Natural killer cell (primary cell): ENCODE data around the gene OBSCN. TPM values are rescaled to one million over a fixed set of nuclear protein-coding genes. Genes with fewer than 3 reads are reported as not detected.
"Not testable (repeated sequence)": the region's sequence is repeated elsewhere in the genome, so short reads cannot be mapped to it uniquely, and the experiment has no call there.

Experiments
- ATAC-seq, 3 donors: fragments of 150-1000 bp in 2 of 3; fragments of 200-7000 bp in 1 of 3; cut with Tn5 transposase; 1 replicate in 1 of 3; 2 replicates in 2 of 3; pipeline ENCODE4 v1.10.0; 2021; ENCODE audit warnings: mild to moderate bottlenecking in 2 of 3, moderate library complexity in 2 of 3
- DNase-seq, 2 donors: peaks; one replicate each; pipeline versions ENCODE4 v3.0.0 to v3.0.0-alpha.2; 2013 to 2021; ENCODE audit warnings: mixed read lengths in 1 of 2
- H3K27ac ChIP-seq: one replicate; pipeline ENCODE4 v1.5.1; 2013; ENCODE audit warnings: mild to moderate bottlenecking, low read length
- H3K27me3 ChIP-seq: one replicate; pipeline ENCODE4 v1.6.1; 2013; ENCODE audit warnings: low read length; ENCODE audit not compliant: control insufficient read depth, insufficient read depth
- H3K36me3 ChIP-seq: one replicate; pipeline ENCODE4 v1.6.1; 2013; ENCODE audit warnings: low read length; ENCODE audit not compliant: control insufficient read depth, insufficient read depth
- H3K4me1 ChIP-seq: one replicate; pipeline ENCODE4 v1.6.1; 2013; ENCODE audit warnings: low read length; ENCODE audit not compliant: control insufficient read depth, insufficient read depth
- H3K4me3 ChIP-seq: one replicate; pipeline ENCODE4 v1.5.1; 2013; ENCODE audit warnings: low read length
- H3K9me3 ChIP-seq: one replicate; pipeline ENCODE4 v1.6.1; 2013; ENCODE audit warnings: low read length; ENCODE audit not compliant: control insufficient read depth, insufficient read depth
- H3K27ac Mint-ChIP-seq, 2 donors: one replicate each; pipeline ENCODE4 v1.8.0; 2022; ENCODE audit warnings: mild to moderate bottlenecking in 2 of 2, mixed read lengths in 2 of 2, moderate library complexity in 1 of 2
- H3K27me3 Mint-ChIP-seq, 2 donors: one replicate each; pipeline ENCODE4 v1.8.0; 2022; ENCODE audit warnings: low read depth in 2 of 2, mixed read lengths in 2 of 2
- H3K36me3 Mint-ChIP-seq: one replicate; pipeline ENCODE4 v1.8.0; 2022; ENCODE audit warnings: mixed read lengths
- H3K4me1 Mint-ChIP-seq, 2 donors: one replicate each; pipeline ENCODE4 v1.8.0; 2022; ENCODE audit warnings: mixed read lengths in 2 of 2
- H3K4me3 Mint-ChIP-seq: one replicate; pipeline ENCODE4 v1.8.0; 2022; ENCODE audit warnings: mild to moderate bottlenecking, moderate library complexity, mixed read lengths
- H3K9me3 Mint-ChIP-seq, 2 donors: one replicate each; pipeline ENCODE4 v1.8.0; 2022; ENCODE audit warnings: mixed read lengths in 2 of 2
- WGBS: methylation state at CpG from one replicate; pipeline ENCODE4 v1.1.7; 2013; ENCODE audit warnings: missing lambda C conversion rate; ENCODE audit not compliant: insufficient coverage; 5-methylcytosine and 5-hydroxymethylcytosine counted together
- intact Hi-C: fragments of 100-400 bp; cut with micrococcal nuclease; formaldehyde crosslinking; loops from one replicate; pipeline ENCODE4 v1.14.2; 2022
- total RNA-seq, 4 donors: library from RNA; stranded (reverse); fragments of 120-200 nt in 1 of 4; gene quantifications; one replicate each; pipeline versions ENCODE4 v1.2.3 to v1.2.4, GENCODE V29; 2013 to 2022
- TF ChIP-seq, protein P1 (sequence below): fragments of 200-600 bp; IDR thresholded peaks from one replicate; pipeline ENCODE4 v1.8.0; 2022; ENCODE audit warnings: antibody characterized with exemption

The OBSCN gene
- total RNA-seq, 3 donors from 2014 or later (not counting 1 experiment from before 2014, with no cell fraction given), result 9.6 to 30.0 (median 14.3) TPM

DNA sequence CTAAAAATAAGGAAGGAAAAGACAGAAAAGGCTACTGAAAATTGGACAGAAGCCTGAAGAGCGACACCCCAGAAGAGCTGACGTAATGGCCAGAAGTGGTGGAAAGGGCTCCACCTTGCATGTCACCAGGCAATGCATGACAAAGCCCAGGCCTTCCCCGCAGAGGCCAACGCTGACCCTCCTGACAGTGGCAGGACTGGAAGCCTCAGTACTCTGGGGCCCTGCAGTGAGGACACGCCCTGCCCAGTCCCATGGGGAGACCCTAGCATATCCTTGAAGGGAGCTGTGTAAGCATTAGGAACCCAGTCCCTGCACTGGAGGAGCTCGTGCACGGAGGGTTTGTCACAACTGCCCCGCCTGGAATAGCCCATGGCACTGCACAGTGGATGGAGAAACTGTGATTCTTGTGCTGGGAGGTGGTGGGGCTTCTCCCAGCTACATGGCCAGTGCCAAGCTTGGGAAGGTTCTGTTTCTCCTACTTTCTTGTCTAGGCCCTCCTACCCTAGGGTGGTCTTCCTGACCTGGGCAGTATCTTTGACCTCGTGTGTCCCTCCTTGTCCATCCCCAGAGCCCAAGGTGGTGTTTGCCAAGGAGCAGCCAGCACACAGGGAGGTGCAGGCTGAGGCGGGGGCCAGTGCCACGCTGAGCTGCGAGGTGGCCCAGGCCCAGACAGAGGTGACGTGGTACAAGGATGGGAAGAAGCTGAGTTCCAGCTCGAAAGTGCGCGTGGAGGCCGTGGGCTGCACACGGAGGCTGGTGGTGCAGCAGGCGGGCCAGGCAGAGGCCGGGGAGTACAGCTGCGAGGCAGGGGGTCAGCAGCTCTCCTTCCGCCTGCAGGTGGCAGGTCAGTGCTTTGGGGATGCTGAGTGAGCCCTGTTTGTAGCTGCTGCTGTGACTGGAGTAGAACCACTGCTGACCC, 60.4 kb downstream of the OBSCN start:
- DNase-seq, result peak in 1 of 2 donors; percentile 10
- Mint-ChIP-seq H3K27me3 (no peaks in the 10 kb centered on the region), H3K27ac (no peak overlapping the region)

DNA sequence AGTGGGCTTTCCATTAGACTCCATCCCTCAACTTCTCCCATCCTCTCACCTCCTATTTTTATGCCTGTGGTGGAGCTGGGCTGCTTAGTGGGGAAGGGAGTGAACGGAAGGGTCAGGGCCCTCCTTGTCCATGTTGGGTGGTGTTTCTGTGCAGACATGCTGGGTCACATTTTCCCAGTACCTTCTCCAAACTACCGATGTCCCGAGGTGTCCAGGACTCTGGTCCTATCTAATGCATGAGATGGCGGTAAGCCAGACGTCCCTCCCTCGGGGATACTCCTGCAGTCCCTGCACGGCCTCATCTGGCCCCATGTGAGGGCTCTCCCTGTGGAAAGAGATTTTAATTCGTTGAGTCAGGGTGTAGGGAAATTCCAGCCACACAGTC, 61.0 kb downstream of the OBSCN start:
- H3K9me3 ChIP-seq, result no peaks in the 10 kb centered on the region
- TF ChIP-seq, protein P1, sequence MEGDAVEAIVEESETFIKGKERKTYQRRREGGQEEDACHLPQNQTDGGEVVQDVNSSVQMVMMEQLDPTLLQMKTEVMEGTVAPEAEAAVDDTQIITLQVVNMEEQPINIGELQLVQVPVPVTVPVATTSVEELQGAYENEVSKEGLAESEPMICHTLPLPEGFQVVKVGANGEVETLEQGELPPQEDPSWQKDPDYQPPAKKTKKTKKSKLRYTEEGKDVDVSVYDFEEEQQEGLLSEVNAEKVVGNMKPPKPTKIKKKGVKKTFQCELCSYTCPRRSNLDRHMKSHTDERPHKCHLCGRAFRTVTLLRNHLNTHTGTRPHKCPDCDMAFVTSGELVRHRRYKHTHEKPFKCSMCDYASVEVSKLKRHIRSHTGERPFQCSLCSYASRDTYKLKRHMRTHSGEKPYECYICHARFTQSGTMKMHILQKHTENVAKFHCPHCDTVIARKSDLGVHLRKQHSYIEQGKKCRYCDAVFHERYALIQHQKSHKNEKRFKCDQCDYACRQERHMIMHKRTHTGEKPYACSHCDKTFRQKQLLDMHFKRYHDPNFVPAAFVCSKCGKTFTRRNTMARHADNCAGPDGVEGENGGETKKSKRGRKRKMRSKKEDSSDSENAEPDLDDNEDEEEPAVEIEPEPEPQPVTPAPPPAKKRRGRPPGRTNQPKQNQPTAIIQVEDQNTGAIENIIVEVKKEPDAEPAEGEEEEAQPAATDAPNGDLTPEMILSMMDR, result no peak
- no peak for DNase-seq
- intact Hi-C loops, result no loop called here
- Mint-ChIP-seq H3K27me3 (no peaks in the 10 kb centered on the region), H3K4me1 (peaks cover 0 to 18% of the 10 kb centered on the region in 2 donors), H3K27ac (no peak overlapping the region), H3K9me3 (no peaks in the 10 kb centered on the region), H3K4me3 (no peak overlapping the region), H3K36me3 (no peaks in the 10 kb centered on the region)
- no peaks in the 10 kb centered on the region for H3K36me3 ChIP-seq
- no peaks in the 10 kb centered on the region for H3K27me3 ChIP-seq
- no peaks in the 10 kb centered on the region for H3K4me1 ChIP-seq
- no peak overlapping the region for H3K4me3 ChIP-seq
- no peak for ATAC-seq
- WGBS, result 90% methylated on average over 7 of the region's 8 CpGs
- no peak overlapping the region for H3K27ac ChIP-seq

More for the DNA sequence above, 60.4 kb downstream of the OBSCN start:
- H3K36me3 ChIP-seq, result no peaks in the 10 kb centered on the region
- WGBS, result 93% methylated on average over 22 of the region's 22 CpGs
- Mint-ChIP-seq H3K9me3 (no peaks in the 10 kb centered on the region), H3K4me3 (no peak overlapping the region), H3K36me3 (no peaks in the 10 kb centered on the region), H3K4me1 (peaks cover 0 to 16% of the 10 kb centered on the region in 2 donors)
- no peak overlapping the region for H3K27ac ChIP-seq
- ATAC-seq, result no peak
- intact Hi-C loops, result no loop called here
- H3K9me3 ChIP-seq, result no peaks in the 10 kb centered on the region
- H3K4me1 ChIP-seq, result no peaks in the 10 kb centered on the region
- TF ChIP-seq, protein P1, result no peak
- H3K4me3 ChIP-seq, result no peak overlapping the region
- no peaks in the 10 kb centered on the region for H3K27me3 ChIP-seq

DNA sequence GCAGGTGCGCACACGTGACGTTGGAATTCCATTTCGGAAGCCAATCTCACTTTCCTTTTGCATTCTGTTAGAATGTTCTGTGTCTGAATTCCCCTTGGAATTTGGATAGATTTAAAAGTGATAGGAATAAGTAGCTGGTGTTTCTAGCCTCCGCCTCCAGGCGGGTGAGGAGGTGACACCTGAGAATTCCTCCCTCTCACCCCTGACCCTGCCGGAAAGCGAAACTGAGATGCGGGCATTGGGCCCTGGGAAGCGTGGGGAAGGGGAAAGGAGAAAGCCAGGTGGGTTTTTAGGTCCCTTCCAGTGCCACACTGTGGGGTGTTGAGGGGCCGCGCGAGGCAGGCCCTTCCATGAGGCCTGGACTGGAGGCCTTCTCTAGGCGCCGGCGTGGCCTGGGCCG, 61.6 kb downstream of the OBSCN start:
- H3K4me1 Mint-ChIP-seq, result peaks cover 0 to 18% of the 10 kb centered on the region in 2 donors
- H3K9me3 ChIP-seq, H3K27ac Mint-ChIP-seq, H3K36me3 ChIP-seq, H3K4me3 Mint-ChIP-seq, H3K4me3 ChIP-seq, H3K36me3 Mint-ChIP-seq, H3K27me3 Mint-ChIP-seq, intact Hi-C loops, H3K9me3 Mint-ChIP-seq, H3K27me3 ChIP-seq, H3K27ac ChIP-seq, DNase-seq, H3K4me1 ChIP-seq: not testable (repeated sequence)
- ATAC-seq, result peak; percentile 48 to 74 (median 63)
- WGBS, result 97% methylated on average over 11 of the region's 17 CpGs

DNA sequence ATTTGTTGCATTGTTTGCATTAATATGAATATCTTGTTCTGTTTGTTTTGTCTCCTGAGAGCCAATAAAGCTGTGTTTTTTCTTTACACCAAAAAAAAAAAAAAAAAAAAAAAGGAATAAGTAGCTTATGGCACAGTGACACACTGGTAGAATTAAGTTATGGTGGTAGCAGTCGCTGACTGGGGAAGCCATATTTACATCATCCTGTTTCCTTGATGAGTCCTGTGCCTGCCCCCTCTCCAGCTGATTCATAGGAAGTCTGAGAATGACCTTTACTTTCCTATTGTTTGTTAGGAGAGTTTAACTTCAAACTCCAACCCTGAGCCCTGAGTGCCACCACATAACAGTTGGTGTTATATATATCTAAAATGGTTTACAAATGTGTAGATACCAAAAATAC, 62.2 kb downstream of the OBSCN start:
- peaks cover 0 to 24% of the 10 kb centered on the region in 2 donors for H3K4me1 Mint-ChIP-seq
- H3K27ac Mint-ChIP-seq, result no peak overlapping the region
- DNase-seq (no peak), ATAC-seq (no peak)
- H3K27ac ChIP-seq, result no peak overlapping the region
- TF ChIP-seq, protein P1, result no peak
- no peaks in the 10 kb centered on the region for H3K27me3 Mint-ChIP-seq
- H3K4me3 ChIP-seq, result no peak overlapping the region
- H3K9me3 ChIP-seq, result no peaks in the 10 kb centered on the region
- no peak overlapping the region for H3K4me3 Mint-ChIP-seq
- peaks cover 4% of the 10 kb centered on the region for H3K4me1 ChIP-seq
- H3K36me3 ChIP-seq, result no peaks in the 10 kb centered on the region
- intact Hi-C loops, result no loop called here
- H3K9me3 Mint-ChIP-seq, result no peaks in the 10 kb centered on the region
- 71% methylated on average over 1 of the region's 1 CpG for WGBS
- H3K27me3 ChIP-seq, result no peaks in the 10 kb centered on the region
- H3K36me3 Mint-ChIP-seq, result no peaks in the 10 kb centered on the region
